GM12878 (cell line): ENCODE results near the gene FBXO3. TPM values are rescaled to one million over a fixed set of nuclear protein-coding genes. Genes with fewer than 3 reads are reported as not detected.

Experiments used
- ATAC-seq: fragments of 200-7000 bp; cut with Tn5 transposase; 3 replicates; pipeline ENCODE4 v1.9.1; 2020; ENCODE audit warnings: mild to moderate bottlenecking, moderate library complexity
- BruUV-seq: library from RNA; stranded (reverse); fragments of 400-500 nt; replicated peaks from 2 replicates; lab custom pipeline; 2021; lab: Mats Ljungman, UMichigan
- CTCF ChIA-PET: fragments of 300-600 bp; sonication (Branson Sonifier 250); formaldehyde crosslinking; extraction: SDS; loops from one replicate; lab custom pipeline; 2021; ENCODE audit warnings: inconsistent platforms; lab: Yijun Ruan, JAX
- POLR2A ChIA-PET: fragments of 350-600 bp; formaldehyde crosslinking; extraction: SDS; loops from one replicate; lab custom pipeline; 2021; ENCODE audit warnings: inconsistent platforms; lab: Charles Lee
- RAD21 ChIA-PET: fragments of 300-600 bp; sonication (Branson Sonifier 250); formaldehyde crosslinking; loops from one replicate; lab custom pipeline; 2023; ENCODE audit warnings: antibody characterized with exemption; ENCODE audit not compliant: unreplicated experiment; lab: Charles Lee
- SMC1A ChIA-PET: fragments of 300-600 bp; sonication (Branson Sonifier 250); formaldehyde crosslinking; loops from one replicate; lab custom pipeline; 2023; ENCODE audit not compliant: unreplicated experiment, uncharacterized antibody; lab: Charles Lee
- DNase-seq: peaks from one replicate; pipeline ENCODE4 v3.0.0-alpha.2; 2011; ENCODE audit warnings: low read depth, low spot score
- FAIRE-seq: peaks from 3 replicates; lab custom pipeline; 2011; peaks lifted over from hg19 to GRCh38; lab: Jason Lieb, UNC
- H2AFZ ChIP-seq: 2 replicates; pipeline ENCODE4 v1.6.0; 2011; ENCODE audit warnings: low read depth, low read length, control low read depth; ENCODE audit not compliant: control insufficient read depth
- H3K27ac ChIP-seq: 2 replicates; pipeline ENCODE4 v1.5.1; 2011; ENCODE audit warnings: control low read depth; ENCODE audit not compliant: control insufficient read depth, insufficient read depth
- H3K27me3 ChIP-seq, 2 experiments: replicated peaks in 1 of 2; 2 replicates each; pipeline versions ENCODE4 v1.6.0 to v1.6.1; 2011; ENCODE audit warnings: low read length in 1 of 2; ENCODE audit not compliant: control insufficient read depth in 2 of 2, insufficient read depth in 2 of 2
- H3K36me3 ChIP-seq, 2 experiments: 2 replicates each; pipeline ENCODE4 v1.5.1; 2011; ENCODE audit warnings: low read length in 1 of 2; ENCODE audit not compliant: control insufficient read depth in 2 of 2, insufficient read depth in 2 of 2
- H3K4me1 ChIP-seq: 2 replicates; pipeline ENCODE4 v1.6.1; 2011; ENCODE audit warnings: mild to moderate bottlenecking, low read length, moderate library complexity, mixed read lengths; ENCODE audit not compliant: control insufficient read depth, insufficient read depth
- H3K4me2 ChIP-seq: 2 replicates; pipeline ENCODE4 v1.6.0; 2011; ENCODE audit warnings: control low read depth; ENCODE audit not compliant: control insufficient read depth, insufficient read depth
- H3K4me3 ChIP-seq: fragments of 200-600 bp; sonication (generic); 2 replicates; pipeline ENCODE4 v1.5.1; 2016
- H3K79me2 ChIP-seq: 2 replicates; pipeline ENCODE4 v1.6.0; 2011; ENCODE audit warnings: low read length; ENCODE audit not compliant: control insufficient read depth, insufficient read depth
- H3K9ac ChIP-seq: 2 replicates; pipeline ENCODE4 v1.8.0; 2011; ENCODE audit warnings: low read length, control low read depth, mixed read lengths; ENCODE audit not compliant: control insufficient read depth, insufficient read depth
- H3K9me3 ChIP-seq: replicated peaks from 3 replicates; pipeline ENCODE4 v1.5.1; 2011; ENCODE audit warnings: mild to moderate bottlenecking, low read length; ENCODE audit not compliant: control insufficient read depth, insufficient read depth
- H4K20me1 ChIP-seq: 2 replicates; pipeline ENCODE4 v1.6.0; 2011; ENCODE audit not compliant: control insufficient read depth, insufficient read depth
- BRCA1 ChIP-seq: IDR thresholded peaks from 2 replicates; pipeline ENCODE4 v1.6.1; 2011; ENCODE audit warnings: low read depth, low read length, improper control_type of control experiment
- CBX5 ChIP-seq: sonication (generic); IDR thresholded peaks from 2 replicates; pipeline ENCODE4 v1.6.1; 2016; ENCODE audit warnings: low read depth, moderate library complexity, mild to moderate bottlenecking, inconsistent platforms
- CHD2 ChIP-seq: IDR thresholded peaks from 2 replicates; pipeline ENCODE4 v1.6.1; 2011; ENCODE audit warnings: low read depth, low read length, improper control_type of control experiment, borderline replicate concordance
- EGR1 ChIP-seq, 2 experiments: IDR thresholded peaks; 1 replicate in 1 of 2; 2 replicates in 1 of 2; pipeline ENCODE4 v1.6.1; 2011 to 2012; ENCODE audit warnings: low read depth in 2 of 2, low read length in 2 of 2, borderline replicate concordance in 1 of 2, mild to moderate bottlenecking in 1 of 2, moderate library complexity in 1 of 2
- FOS ChIP-seq: IDR thresholded peaks from 3 replicates; pipeline ENCODE4 v1.6.1; 2011; ENCODE audit warnings: borderline replicate concordance; ENCODE audit not compliant: insufficient read length; ENCODE audit errors: extremely low read depth
- HDGF ChIP-seq: fragments of 450-650 bp; IDR thresholded peaks from 2 replicates; pipeline ENCODE4 v1.6.1; 2016; ENCODE audit warnings: antibody characterized with exemption
- HSF1 ChIP-seq: fragments of 150-350 bp; IDR thresholded peaks from 2 replicates; pipeline ENCODE4 v1.6.1; 2014; ENCODE audit warnings: mild to moderate bottlenecking, low read depth, low read length
- MEF2B ChIP-seq: fragments of 450-650 bp; IDR thresholded peaks from 2 replicates; pipeline ENCODE4 v1.6.1; 2018; ENCODE audit warnings: mild to moderate bottlenecking, moderate library complexity; ENCODE audit not compliant: partially characterized antibody, poor library complexity, severe bottlenecking
- RCOR1 ChIP-seq: conservative IDR thresholded peaks from 2 replicates; pipeline ENCODE4 v1.6.1; 2012; ENCODE audit warnings: low read depth, low read length, improper control_type of control experiment
- RUNX3 ChIP-seq: IDR thresholded peaks from 2 replicates; pipeline ENCODE4 v1.6.1; 2012; ENCODE audit warnings: low read length, inconsistent platforms
- SMAD5 ChIP-seq: IDR thresholded peaks from 2 replicates; pipeline ENCODE4 v1.6.1; 2016; ENCODE audit warnings: antibody characterized with exemption, low read depth
- SREBF1 ChIP-seq: IDR thresholded peaks from 2 replicates; pipeline ENCODE4 v1.6.1; 2012; ENCODE audit warnings: mild to moderate bottlenecking, low read length
- SRF ChIP-seq, 2 experiments: IDR thresholded peaks; 2 replicates each; pipeline ENCODE4 v1.6.1; 2011; ENCODE audit warnings: low read depth in 2 of 2, low read length in 2 of 2, mild to moderate bottlenecking in 1 of 2, moderate library complexity in 1 of 2
- WGBS: methylation state at CpG from one replicate; pipeline ENCODE4 v1.1.6; 2016; ENCODE audit warnings: low lambda C conversion rate; ENCODE audit not compliant: insufficient replicate concordance, insufficient coverage; ENCODE audit errors: missing lambda C conversion rate; 5-methylcytosine and 5-hydroxymethylcytosine counted together
- in situ Hi-C: fragments of 300-500 bp; cut with MboI; formaldehyde crosslinking; loops from 9 replicates; pipeline ENCODE4 v1.14.3; 2018; ENCODE audit warnings: mixed read lengths
- intact Hi-C: fragments of 100-400 bp; cut with micrococcal nuclease; formaldehyde crosslinking; loops from one replicate; pipeline ENCODE4 v1.14.2; 2022; ENCODE audit not compliant: unreplicated experiment
- polyA plus RNA-seq, 11 experiments: library from polyadenylated mRNA; depleted of rRNA in 4 of 11; unstranded in 6 of 11; stranded (reverse) in 5 of 11; fragments of >200 nt; fragmentation: Nextera tagmentation in 4 of 11; fragmentation: Illumina TruSeq in 1 of 11; extraction: Ambion mirVana in 4 of 11; extraction: Trizol in 1 of 11; gene quantifications; 1 replicate in 1 of 11; 2 replicates in 10 of 11; pipeline versions ENCODE4 v1.2.1 to v1.2.3, GENCODE V29; 2011 to 2016; ENCODE audit warnings: inconsistent platforms in 2 of 11, missing spikeins in 2 of 11, low read depth in 1 of 11
- total RNA-seq, 4 experiments: library from RNA; depleted of rRNA in 3 of 4; stranded (reverse); fragments of >200 nt in 3 of 4; fragmentation: Illumina TruSeq in 1 of 4; extraction: Trizol in 1 of 4; gene quantifications; 2 replicates each; pipeline versions ENCODE4 v1.2.1 to v1.2.3, GENCODE V29; 2013 to 2021
- TF ChIP-seq, protein P1 (sequence below): fragments of 450-650 bp; IDR thresholded peaks from 2 replicates; pipeline ENCODE4 v1.6.1; 2018; ENCODE audit warnings: mild to moderate bottlenecking, low read depth, moderate library complexity; ENCODE audit not compliant: partially characterized antibody
- TF ChIP-seq, protein P2 (sequence below): IDR thresholded peaks from 2 replicates; pipeline ENCODE4 v1.6.1; 2011; ENCODE audit warnings: borderline replicate concordance, low read depth, mild to moderate bottlenecking, moderate library complexity, low read length; ENCODE audit not compliant: insufficient read depth, poor library complexity, severe bottlenecking

Gene FBXO3
- total and polyA plus RNA-seq, 10 of the 15 experiments (the other 5 are each of a cell fraction or from before 2014, with no cell fraction given) = 8.9 to 33.4 (median 13.8) TPM

- TF ChIP-seq HSF1 = no peak
Observed at GRCh38 chr11:33773404-33773986, 825 bp downstream of the FBXO3 start (continued).

- Histone ChIP-seq H3K27ac (no peak overlapping the region), H4K20me1 (peaks cover 2% of the 10 kb centered on the region; the same call in 1 of the 2 replicates), H3K4me2 (peak overlapping the region; percentile 70; the same call in 1 of the 2 replicates), H3K4me3 (peak overlapping the region; percentile 96; the same call in 1 of the 2 replicates), H3K9me3 (no peaks in the 10 kb centered on the region), H3K27me3 (no peaks in the 10 kb centered on the region), H3K79me2 (peaks cover 3% of the 10 kb centered on the region), H3K36me3 (peaks cover 0 to 3% of the 10 kb centered on the region in 2 experiments; a peak in 2 of 4 replicates), H3K9ac (no peak overlapping the region), H3K4me1 (peaks cover 21% of the 10 kb centered on the region), H2AFZ (no peak overlapping the region)
- in situ Hi-C loops (no loop called here), intact Hi-C loops (loop anchor here (10.0 kb wide), 1 partner anchor 462 kb away; no protein-coding TSS in a partner anchor)
- CTCF ChIA-PET = interaction anchor here (0.6 to 3.9 kb wide), 10 partner anchors 10 to 49 kb away, joined by 3 to 16 read pairs (median 4); no protein-coding TSS in a partner anchor
- SMC1A ChIA-PET = interaction anchor here (0.6 to 2.3 kb wide), 4 partner anchors 12 to 385 kb away, joined by 3 to 15 read pairs (median 4); no protein-coding TSS in a partner anchor
- RAD21 ChIA-PET = interaction anchor here (1.0 kb wide), 1 partner anchor 30 kb away, joined by 3 read pairs; no protein-coding TSS in a partner anchor
- FAIRE-seq = no peak
- 89% methylated on average over 1 of the region's 1 CpG for WGBS
- no peak for DNase-seq
- no TSS peak for BruUV-seq
- ATAC-seq = no peak
- POLR2A ChIA-PET = interaction anchor here (1.5 kb wide), 1 partner anchor 30 kb away, joined by 3 read pairs; no protein-coding TSS in a partner anchor
- no peak for TF ChIP-seq HDGF
- TF ChIP-seq MEF2B = no peak
- TF ChIP-seq BRCA1 = no peak
- no peak for TF ChIP-seq SRF (IDR thresholded peaks at IDR 0.05; ENCODE audit: low read depth in 2 of 2, low read length in 2 of 2)
- TF ChIP-seq EGR1 (IDR thresholded peaks at IDR 0.05; ENCODE audit: borderline replicate concordance in 1 of 2, low read depth in 2 of 2, low read length in 2 of 2) = no peak
- no peak for TF ChIP-seq SMAD5
- TF ChIP-seq, protein P1, sequence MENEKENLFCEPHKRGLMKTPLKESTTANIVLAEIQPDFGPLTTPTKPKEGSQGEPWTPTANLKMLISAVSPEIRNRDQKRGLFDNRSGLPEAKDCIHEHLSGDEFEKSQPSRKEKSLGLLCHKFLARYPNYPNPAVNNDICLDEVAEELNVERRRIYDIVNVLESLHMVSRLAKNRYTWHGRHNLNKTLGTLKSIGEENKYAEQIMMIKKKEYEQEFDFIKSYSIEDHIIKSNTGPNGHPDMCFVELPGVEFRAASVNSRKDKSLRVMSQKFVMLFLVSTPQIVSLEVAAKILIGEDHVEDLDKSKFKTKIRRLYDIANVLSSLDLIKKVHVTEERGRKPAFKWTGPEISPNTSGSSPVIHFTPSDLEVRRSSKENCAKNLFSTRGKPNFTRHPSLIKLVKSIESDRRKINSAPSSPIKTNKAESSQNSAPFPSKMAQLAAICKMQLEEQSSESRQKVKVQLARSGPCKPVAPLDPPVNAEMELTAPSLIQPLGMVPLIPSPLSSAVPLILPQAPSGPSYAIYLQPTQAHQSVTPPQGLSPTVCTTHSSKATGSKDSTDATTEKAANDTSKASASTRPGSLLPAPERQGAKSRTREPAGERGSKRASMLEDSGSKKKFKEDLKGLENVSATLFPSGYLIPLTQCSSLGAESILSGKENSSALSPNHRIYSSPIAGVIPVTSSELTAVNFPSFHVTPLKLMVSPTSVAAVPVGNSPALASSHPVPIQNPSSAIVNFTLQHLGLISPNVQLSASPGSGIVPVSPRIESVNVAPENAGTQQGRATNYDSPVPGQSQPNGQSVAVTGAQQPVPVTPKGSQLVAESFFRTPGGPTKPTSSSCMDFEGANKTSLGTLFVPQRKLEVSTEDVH = no peak
- TF ChIP-seq, protein P2, sequence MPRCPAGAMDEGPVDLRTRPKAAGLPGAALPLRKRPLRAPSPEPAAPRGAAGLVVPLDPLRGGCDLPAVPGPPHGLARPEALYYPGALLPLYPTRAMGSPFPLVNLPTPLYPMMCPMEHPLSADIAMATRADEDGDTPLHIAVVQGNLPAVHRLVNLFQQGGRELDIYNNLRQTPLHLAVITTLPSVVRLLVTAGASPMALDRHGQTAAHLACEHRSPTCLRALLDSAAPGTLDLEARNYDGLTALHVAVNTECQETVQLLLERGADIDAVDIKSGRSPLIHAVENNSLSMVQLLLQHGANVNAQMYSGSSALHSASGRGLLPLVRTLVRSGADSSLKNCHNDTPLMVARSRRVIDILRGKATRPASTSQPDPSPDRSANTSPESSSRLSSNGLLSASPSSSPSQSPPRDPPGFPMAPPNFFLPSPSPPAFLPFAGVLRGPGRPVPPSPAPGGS = no peak
- TF ChIP-seq RUNX3 = no peak
- TF ChIP-seq RCOR1 = no peak
- TF ChIP-seq FOS = no peak
- TF ChIP-seq CHD2 = no peak
- no peak for TF ChIP-seq SREBF1
- TF ChIP-seq CBX5 = no peak
Observed at GRCh38 chr11:33772870-33773269, 1.4 kb downstream of the FBXO3 start.
